HCT116 (cell line): Measurements from ENCODE around the gene ARHGAP23. TPM values are rescaled to one million over a fixed set of nuclear protein-coding genes. Genes with fewer than 3 reads are reported as not detected.

Experiments used
- ATAC-seq: fragments of 200-7000 bp; cut with Tn5 transposase; 2 replicates; pipeline ENCODE4 v1.9.1; 2020; ENCODE audit warnings: mild to moderate bottlenecking, moderate library complexity
- BruUV-seq: library from RNA; stranded (reverse); fragments of 400-500 nt; replicated peaks from 2 replicates; lab custom pipeline; 2021; lab: Mats Ljungman, UMichigan
- CTCF ChIA-PET: fragments of 300-600 bp; sonication (Branson Sonifier 250); formaldehyde crosslinking; loops from one replicate; lab custom pipeline; 2021; ENCODE audit warnings: antibody characterized with exemption; lab: Charles Lee
- POLR2A ChIA-PET: fragments of 300-600, 350-600 bp; sonication (Branson Sonifier 250); formaldehyde crosslinking; loops from one replicate; lab custom pipeline; 2021; ENCODE audit warnings: antibody characterized with exemption; lab: Charles Lee
- RAD21 ChIA-PET, 2 experiments: fragments of 300-600 bp; sonication (Branson Sonifier 250); formaldehyde crosslinking; loops; one replicate each; lab custom pipeline; 2023; ENCODE audit warnings: low total read pairs in 2 of 2; ENCODE audit not compliant: uncharacterized antibody in 2 of 2, unreplicated experiment in 2 of 2, low non-redundant PET in 1 of 2; lab: Charles Lee
- DNase-seq: peaks from one replicate; pipeline ENCODE4 v3.0.0-alpha.2; 2010; ENCODE audit warnings: low read depth, low spot score
- H2AFZ ChIP-seq: fragments of 200-600 bp; shearing (Covaris generic), sonication (generic); 2 replicates; pipeline ENCODE4 v1.6.1; 2017; ENCODE audit warnings: low read depth, mixed run types, mixed read lengths, antibody characterized with exemption, low read length; ENCODE audit not compliant: poor library complexity, severe bottlenecking
- H3K27ac ChIP-seq: 2 replicates; pipeline ENCODE4 v1.5.1; 2012; ENCODE audit warnings: low read depth, low read length
- H3K27me3 ChIP-seq: fragments of 200-600 bp; sonication (generic); 2 replicates; pipeline ENCODE4 v1.6.1; 2016; ENCODE audit warnings: mixed run types, low read length, mixed read lengths; ENCODE audit not compliant: insufficient read depth
- H3K36me3 ChIP-seq, 2 experiments: fragments of 200-500 bp in 1 of 2; fragments of 200-600 bp in 1 of 2; sonication (Bioruptor generic) in 1 of 2; sonication (generic) in 1 of 2; 2 replicates each; pipeline versions ENCODE4 v1.5.1 to v1.6.1; 2014 to 2016; ENCODE audit warnings: low read length in 2 of 2, inconsistent platforms in 1 of 2, mixed read lengths in 1 of 2, mixed run types in 1 of 2; ENCODE audit not compliant: insufficient read depth in 2 of 2, control insufficient read depth in 1 of 2
- H3K4me1 ChIP-seq, 2 experiments: fragments of 200-600 bp in 1 of 2; sonication (generic) in 1 of 2; 2 replicates each; pipeline versions ENCODE4 v1.5.1 to v1.6.1; 2012 to 2017; ENCODE audit warnings: low read length in 2 of 2, inconsistent platforms in 1 of 2, mild to moderate bottlenecking in 1 of 2, mixed read lengths in 1 of 2, mixed run types in 1 of 2, moderate library complexity in 1 of 2; ENCODE audit not compliant: insufficient read depth in 2 of 2, control insufficient read depth in 1 of 2
- H3K4me2 ChIP-seq: fragments of 200-600 bp; sonication (generic); 2 replicates; pipeline ENCODE4 v1.6.1; 2017; ENCODE audit warnings: mixed run types, low read length, mixed read lengths
- H3K4me3 ChIP-seq, 2 experiments: fragments of 200-600 bp in 1 of 2; sonication (generic) in 1 of 2; replicated peaks in 1 of 2; 2 replicates each; pipeline ENCODE4 v1.5.1; 2011 to 2016; ENCODE audit warnings: low read length in 2 of 2, control low read depth in 1 of 2, low read depth in 1 of 2, mild to moderate bottlenecking in 1 of 2, mixed read lengths in 1 of 2, mixed run types in 1 of 2
- H3K79me2 ChIP-seq: fragments of 200-600 bp; sonication (generic); 2 replicates; pipeline ENCODE4 v1.6.1; 2017; ENCODE audit warnings: mild to moderate bottlenecking, mixed run types, low read length, moderate library complexity, mixed read lengths; ENCODE audit not compliant: insufficient read depth
- H3K9ac ChIP-seq: fragments of 200-600 bp; sonication (generic); 2 replicates; pipeline ENCODE4 v1.6.1; 2016; ENCODE audit warnings: low read length, mixed read lengths
- H3K9me2 ChIP-seq: fragments of 200-600 bp; sonication (generic), shearing (Covaris generic); 2 replicates; pipeline ENCODE4 v1.6.1; 2017; ENCODE audit warnings: mixed run types, mild to moderate bottlenecking, moderate library complexity; ENCODE audit not compliant: insufficient read depth
- H3K9me3 ChIP-seq, 2 experiments: fragments of 200-500 bp in 1 of 2; fragments of 200-600 bp in 1 of 2; sonication (Bioruptor generic) in 1 of 2; sonication (generic) in 1 of 2; 2 replicates each; pipeline ENCODE4 v1.6.1; 2014 to 2017; ENCODE audit warnings: low read length in 2 of 2, mixed read lengths in 2 of 2, inconsistent platforms in 1 of 2, low read depth in 1 of 2, mild to moderate bottlenecking in 1 of 2, mixed run types in 1 of 2, moderate library complexity in 1 of 2; ENCODE audit not compliant: control insufficient read depth in 1 of 2, insufficient read depth in 1 of 2
- H4K20me1 ChIP-seq: fragments of 200-600 bp; sonication (generic), shearing (Covaris generic); 2 replicates; pipeline ENCODE4 v1.6.1; 2017; ENCODE audit warnings: mixed run types, mild to moderate bottlenecking, moderate library complexity; ENCODE audit not compliant: insufficient read depth
- CBX3 ChIP-seq: IDR thresholded peaks from 2 replicates; pipeline ENCODE4 v1.6.1; 2012; ENCODE audit warnings: low read depth
- CEBPB ChIP-seq: IDR thresholded peaks from 2 replicates; pipeline ENCODE4 v1.6.1; 2012; ENCODE audit warnings: low read depth
- EGR1 ChIP-seq: IDR thresholded peaks from 2 replicates; pipeline ENCODE4 v1.6.1; 2012; ENCODE audit warnings: low read depth
- FOSL1 ChIP-seq: IDR thresholded peaks from 2 replicates; pipeline ENCODE4 v1.6.1; 2012; ENCODE audit warnings: low read depth
- JUND ChIP-seq: IDR thresholded peaks from 2 replicates; pipeline ENCODE4 v1.6.1; 2012
- POLR2AphosphoS5 ChIP-seq: IDR thresholded peaks from 2 replicates; pipeline ENCODE4 v1.6.1; 2011; ENCODE audit warnings: mild to moderate bottlenecking, low read depth, low read length, moderate library complexity
- SP1 ChIP-seq: IDR thresholded peaks from 2 replicates; pipeline ENCODE4 v1.6.1; 2012; ENCODE audit warnings: low read depth
- SRF ChIP-seq: IDR thresholded peaks from 2 replicates; pipeline ENCODE4 v1.6.1; 2012; ENCODE audit warnings: low read depth
- TCF7L2 ChIP-seq: IDR thresholded peaks from 2 replicates; pipeline ENCODE4 v1.7.0; 2011; ENCODE audit warnings: borderline replicate concordance, inconsistent platforms; ENCODE audit not compliant: insufficient read depth, insufficient read length; ENCODE audit errors: extremely low read depth
- YY1 ChIP-seq: IDR thresholded peaks from 2 replicates; pipeline ENCODE4 v1.6.1; 2011; ENCODE audit warnings: low read length, low read depth, moderate library complexity, mild to moderate bottlenecking; ENCODE audit not compliant: insufficient replicate concordance; ENCODE audit errors: extremely low read depth
- ZFX ChIP-seq: fragments of 450-650 bp; IDR thresholded peaks from 2 replicates; pipeline ENCODE4 v1.6.1; 2017
- ZNF274 ChIP-seq: fragments of 200-500 bp; sonication (Bioruptor generic); IDR thresholded peaks from 2 replicates; pipeline ENCODE4 v1.6.1; 2014; ENCODE audit warnings: mild to moderate bottlenecking, low read depth, low read length, inconsistent platforms
- intact Hi-C: fragments of 100-400 bp; cut with micrococcal nuclease; formaldehyde crosslinking; loops from 2 replicates; pipeline ENCODE4 v1.10.0; 2022
- total RNA-seq: library from RNA; stranded (reverse); gene quantifications from one replicate; pipeline ENCODE4 v1.2.1, GENCODE V29; 2021; ENCODE audit not compliant: unreplicated experiment
- TF ChIP-seq, protein P1 (sequence below): IDR thresholded peaks from 2 replicates; pipeline ENCODE4 v1.6.1; 2011; ENCODE audit warnings: mild to moderate bottlenecking, low read length, moderate library complexity; ENCODE audit not compliant: insufficient replicate concordance; ENCODE audit errors: extremely low read depth
- TF ChIP-seq, protein P2 (sequence below): IDR thresholded peaks from 2 replicates; pipeline ENCODE4 v1.6.1; 2012
- TF ChIP-seq, protein P3 (sequence below), 3 experiments: fragments of 200-600 bp in 1 of 3; sonication (generic) in 1 of 3; IDR thresholded peaks in 2 of 3; conservative IDR thresholded peaks in 1 of 3; 2 replicates each; pipeline ENCODE4 v1.5.1; 2012 to 2017; ENCODE audit warnings: low read depth in 2 of 3, low read length in 2 of 3, antibody characterized with exemption in 1 of 3, borderline replicate concordance in 1 of 3, control low read depth in 1 of 3, mild to moderate bottlenecking in 1 of 3, mixed read lengths in 1 of 3, mixed run types in 1 of 3, moderate library complexity in 1 of 3; ENCODE audit not compliant: insufficient read depth in 1 of 3

The ARHGAP23 gene
- total RNA-seq, 1 experiment from 2014 or later = 41.0 TPM

DNA sequence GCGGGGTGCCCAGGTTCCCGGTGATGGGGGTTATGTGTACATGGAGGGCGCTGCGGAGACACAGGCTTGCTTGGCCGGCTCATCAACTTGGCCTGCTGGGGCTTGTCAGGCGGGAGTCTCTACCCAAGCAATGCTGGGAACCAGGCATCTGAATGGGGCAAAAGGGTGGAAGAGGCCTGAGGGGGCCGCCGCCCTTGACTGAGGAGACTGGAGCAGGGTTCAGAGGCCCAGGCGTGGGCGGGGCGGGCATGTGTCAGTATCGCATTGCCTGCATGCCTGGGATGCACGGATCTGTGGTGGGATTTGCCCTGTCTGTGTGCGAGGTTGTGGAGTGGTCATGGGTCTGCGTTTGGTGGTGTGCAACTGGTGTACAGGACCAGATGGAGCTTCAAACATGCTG is 21.1 kb downstream of the ARHGAP23 start:
- TF ChIP-seq SRF = no peak
- TF ChIP-seq ZFX = no peak
- TF ChIP-seq EGR1 = no peak; the same call in 1 of the 2 replicates
- TF ChIP-seq ZNF274 = no peak
- TF ChIP-seq, protein P1, sequence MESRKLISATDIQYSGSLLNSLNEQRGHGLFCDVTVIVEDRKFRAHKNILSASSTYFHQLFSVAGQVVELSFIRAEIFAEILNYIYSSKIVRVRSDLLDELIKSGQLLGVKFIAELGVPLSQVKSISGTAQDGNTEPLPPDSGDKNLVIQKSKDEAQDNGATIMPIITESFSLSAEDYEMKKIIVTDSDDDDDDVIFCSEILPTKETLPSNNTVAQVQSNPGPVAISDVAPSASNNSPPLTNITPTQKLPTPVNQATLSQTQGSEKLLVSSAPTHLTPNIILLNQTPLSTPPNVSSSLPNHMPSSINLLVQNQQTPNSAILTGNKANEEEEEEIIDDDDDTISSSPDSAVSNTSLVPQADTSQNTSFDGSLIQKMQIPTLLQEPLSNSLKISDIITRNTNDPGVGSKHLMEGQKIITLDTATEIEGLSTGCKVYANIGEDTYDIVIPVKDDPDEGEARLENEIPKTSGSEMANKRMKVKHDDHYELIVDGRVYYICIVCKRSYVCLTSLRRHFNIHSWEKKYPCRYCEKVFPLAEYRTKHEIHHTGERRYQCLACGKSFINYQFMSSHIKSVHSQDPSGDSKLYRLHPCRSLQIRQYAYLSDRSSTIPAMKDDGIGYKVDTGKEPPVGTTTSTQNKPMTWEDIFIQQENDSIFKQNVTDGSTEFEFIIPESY = no peak
- no peak for TF ChIP-seq YY1
- TF ChIP-seq, protein P2, sequence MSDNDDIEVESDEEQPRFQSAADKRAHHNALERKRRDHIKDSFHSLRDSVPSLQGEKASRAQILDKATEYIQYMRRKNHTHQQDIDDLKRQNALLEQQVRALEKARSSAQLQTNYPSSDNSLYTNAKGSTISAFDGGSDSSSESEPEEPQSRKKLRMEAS = no peak
- no peak for TF ChIP-seq CBX3
- no peak for TF ChIP-seq POLR2AphosphoS5
- TF ChIP-seq, protein P3, sequence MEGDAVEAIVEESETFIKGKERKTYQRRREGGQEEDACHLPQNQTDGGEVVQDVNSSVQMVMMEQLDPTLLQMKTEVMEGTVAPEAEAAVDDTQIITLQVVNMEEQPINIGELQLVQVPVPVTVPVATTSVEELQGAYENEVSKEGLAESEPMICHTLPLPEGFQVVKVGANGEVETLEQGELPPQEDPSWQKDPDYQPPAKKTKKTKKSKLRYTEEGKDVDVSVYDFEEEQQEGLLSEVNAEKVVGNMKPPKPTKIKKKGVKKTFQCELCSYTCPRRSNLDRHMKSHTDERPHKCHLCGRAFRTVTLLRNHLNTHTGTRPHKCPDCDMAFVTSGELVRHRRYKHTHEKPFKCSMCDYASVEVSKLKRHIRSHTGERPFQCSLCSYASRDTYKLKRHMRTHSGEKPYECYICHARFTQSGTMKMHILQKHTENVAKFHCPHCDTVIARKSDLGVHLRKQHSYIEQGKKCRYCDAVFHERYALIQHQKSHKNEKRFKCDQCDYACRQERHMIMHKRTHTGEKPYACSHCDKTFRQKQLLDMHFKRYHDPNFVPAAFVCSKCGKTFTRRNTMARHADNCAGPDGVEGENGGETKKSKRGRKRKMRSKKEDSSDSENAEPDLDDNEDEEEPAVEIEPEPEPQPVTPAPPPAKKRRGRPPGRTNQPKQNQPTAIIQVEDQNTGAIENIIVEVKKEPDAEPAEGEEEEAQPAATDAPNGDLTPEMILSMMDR (IDR thresholded peaks at IDR 0.05 in 2 of 3, conservative IDR thresholded peaks at IDR 0.05 in 1 of 3; ENCODE audit: borderline replicate concordance in 1 of 3, insufficient read depth in 1 of 3, low read depth in 2 of 3, low read length in 2 of 3) = no peak
- no peak for TF ChIP-seq TCF7L2
- no peak for TF ChIP-seq CEBPB
- no peak for TF ChIP-seq FOSL1
- no peak for TF ChIP-seq SP1
- no peak for TF ChIP-seq JUND
- ChIA-PET RAD21 (no interaction called here), POLR2A (no interaction called here), CTCF (no interaction called here)
- ATAC-seq = peak; percentile 9; the same call in 1 of the 2 replicates
- H3K27ac ChIP-seq = peak overlapping the region; percentile 31; the same call in 1 of the 2 replicates
- H3K79me2 ChIP-seq = no peaks in the 10 kb centered on the region
- no peaks in the 10 kb centered on the region for H3K9me2 ChIP-seq
- no peak overlapping the region for H2AFZ ChIP-seq
- H3K9me3 ChIP-seq = no peaks in the 10 kb centered on the region
- no peaks in the 10 kb centered on the region for H3K27me3 ChIP-seq
- H3K4me3 ChIP-seq = no peak overlapping the region
- peaks cover 57 to 67% of the 10 kb centered on the region in 2 experiments for H3K4me1 ChIP-seq
- peak overlapping the region; percentile 31; the same call in 1 of the 2 replicates for H3K9ac ChIP-seq
- no TSS peak for BruUV-seq
- no peaks in the 10 kb centered on the region for H3K36me3 ChIP-seq
- peak overlapping the region; percentile 52 for H3K4me2 ChIP-seq
- no peak for DNase-seq
- no peaks in the 10 kb centered on the region for H4K20me1 ChIP-seq
- intact Hi-C loops = no loop called here
